Tibial artery (tissue), 4 donors: Measurements from ENCODE around the gene TMEM255B.

Source experiments
- DNase-seq, 2 donors: peaks; one replicate each; pipeline ENCODE4 v3.0.0-alpha.2; 2019
- H3K27ac ChIP-seq, 2 donors: fragments of 200-600 bp; sonication (generic) in 1 of 2; 1 replicate in 1 of 2; 2 replicates in 1 of 2; pipeline ENCODE4 v1.5.1; 2018 to 2019; ENCODE audit warnings: mild to moderate bottlenecking in 1 of 2
- H3K27me3 ChIP-seq, 2 donors: fragments of 200-600 bp; sonication (generic) in 1 of 2; one replicate each; pipeline versions ENCODE4 v1.5.1 to v1.6.0; 2016 to 2019
- H3K36me3 ChIP-seq, 3 donors: fragments of 200-600 bp; sonication (generic) in 2 of 3; one replicate each; pipeline ENCODE4 v1.5.1; 2016 to 2019; ENCODE audit warnings: mild to moderate bottlenecking in 2 of 3
- H3K4me1 ChIP-seq, 4 donors: fragments of 200-600 bp; sonication (generic) in 2 of 4; 1 replicate in 3 of 4; 2 replicates in 1 of 4; pipeline ENCODE4 v1.5.1; 2016 to 2019
- H3K4me3 ChIP-seq, 2 donors: fragments of 200-600 bp; sonication (generic) in 1 of 2; 1 replicate in 1 of 2; 2 replicates in 1 of 2; pipeline ENCODE4 v1.5.1; 2018 to 2019; ENCODE audit warnings: mild to moderate bottlenecking in 2 of 2
- H3K9me3 ChIP-seq, 3 donors: fragments of 200-600 bp; sonication (generic) in 1 of 3; one replicate each; pipeline ENCODE4 v1.5.1; 2016 to 2019
- CTCF ChIP-seq, 2 experiments: fragments of 200-600 bp in 1 of 2; fragments of 450-650 bp in 1 of 2; IDR thresholded peaks; one replicate each; pipeline ENCODE4 v1.5.1; 2017 to 2019; ENCODE audit warnings: antibody characterized with exemption in 2 of 2, mild to moderate bottlenecking in 1 of 2, moderate library complexity in 1 of 2
- intact Hi-C: fragments of 100-400 bp; cut with DNase I; formaldehyde crosslinking; loops from one replicate; pipeline ENCODE4 v1.15.0; 2023; ENCODE audit warnings: low total_unique reads

Gene TMEM255B

GRCh38 chr13:113851826-113852535 lies 93.0 kb downstream of the TMEM255B start:
- H3K9me3 ChIP-seq: no peaks in the 10 kb centered on the region
- no peak for TF ChIP-seq CTCF (IDR thresholded peaks at IDR 0.05)
- H3K27me3 ChIP-seq: no peaks in the 10 kb centered on the region
- H3K4me1 ChIP-seq: peaks cover 0 to 64% (median 59%) of the 10 kb centered on the region in 4 donors
- H3K36me3 ChIP-seq: peaks cover 2 to 18% (median 4%) of the 10 kb centered on the region in 3 donors
- DNase-seq: peak in 1 of 2 donors; percentile 57
- intact Hi-C loops: no loop called here
- H3K27ac ChIP-seq: peak overlapping the region in 1 of 2 donors; percentile 56
- H3K4me3 ChIP-seq: no peak overlapping the region

GRCh38 chr13:113852536-113853517 lies 93.8 kb downstream of the TMEM255B start:
- Histone ChIP-seq H3K9me3 (no peaks in the 10 kb centered on the region), H3K27ac (peak overlapping the region; percentile 56 to 57), H3K4me1 (peaks cover 0 to 72% (median 66%) of the 10 kb centered on the region in 4 donors), H3K27me3 (no peaks in the 10 kb centered on the region), H3K4me3 (no peak overlapping the region), H3K36me3 (peaks cover 0 to 9% (median 0%) of the 10 kb centered on the region in 3 donors)
- DNase-seq: peak in 1 of 2 donors; percentile 48
- intact Hi-C loops: no loop called here
- no peak for TF ChIP-seq CTCF (IDR thresholded peaks at IDR 0.05)

GRCh38 chr13:113853518-113854237 lies 94.7 kb downstream of the TMEM255B start:
- intact Hi-C loops: no loop called here
- no peak overlapping the region for H3K4me3 ChIP-seq
- peaks cover 0 to 8% (median 0%) of the 10 kb centered on the region in 3 donors for H3K36me3 ChIP-seq

GRCh38 chr13:113854238-113855011 lies 95.4 kb downstream of the TMEM255B start:
- H3K36me3 ChIP-seq: peaks cover 0 to 8% (median 0%) of the 10 kb centered on the region in 3 donors
- TF ChIP-seq CTCF (IDR thresholded peaks at IDR 0.05): no peak
- peak overlapping the region; percentile 56 to 57 for H3K27ac ChIP-seq
- intact Hi-C loops: no loop called here
- no peak overlapping the region for H3K4me3 ChIP-seq
- H3K4me1 ChIP-seq: peaks cover 0 to 66% (median 59%) of the 10 kb centered on the region in 4 donors
- peak; percentile 69 to 82 for DNase-seq
- H3K27me3 ChIP-seq: no peaks in the 10 kb centered on the region
- no peaks in the 10 kb centered on the region for H3K9me3 ChIP-seq

More at GRCh38 chr13:113853518-113854237, 94.7 kb downstream of the TMEM255B start:
- no peaks in the 10 kb centered on the region for H3K27me3 ChIP-seq
- peak; percentile 22 to 65 for DNase-seq
- H3K27ac ChIP-seq: peak overlapping the region; percentile 56 to 57
- H3K4me1 ChIP-seq: peaks cover 0 to 71% (median 66%) of the 10 kb centered on the region in 4 donors
- no peak for TF ChIP-seq CTCF (IDR thresholded peaks at IDR 0.05)
- no peaks in the 10 kb centered on the region for H3K9me3 ChIP-seq
